HG02884 (cell line): ENCODE results near the gene MFAP3.
"Not testable (repeated sequence)": the region's sequence is repeated elsewhere in the genome, so short reads cannot be mapped to it uniquely, and the experiment has no call there.

Experiments
- ATAC-seq: cut with Tn5 transposase; IDR thresholded peaks from one replicate; pipeline ENCODE4 v1.9.1; 2021; ENCODE audit warnings: mild to moderate bottlenecking, moderate library complexity; ENCODE audit not compliant: unreplicated experiment

Gene MFAP3

GRCh38 chr5:154038707-154039457 lies at the start of gene MFAP3, which contains the start of gene FAM114A2:
Gene MFAP3 (plus strand): TSS chr5:154038967. CDS start chr5:154049723, 10,756 bp downstream.
Gene FAM114A2 (minus strand): TSS chr5:154038910. CDS start chr5:154034953, 3,957 bp downstream.
- peak; percentile 96 for ATAC-seq

GRCh38 chr5:153991168-153991567 lies 47.6 kb upstream of the MFAP3 start:
- no peak for ATAC-seq

GRCh38 chr5:153998010-153998409 lies 40.8 kb upstream of the MFAP3 start:
- no peak for ATAC-seq

- ATAC-seq = no peak
These were observed 40.0 kb upstream of the MFAP3 start for GRCh38 chr5:153998768-153999167.

- ATAC-seq = no peak
These were observed 38.8 kb upstream of the MFAP3 start for GRCh38 chr5:153999995-154000394.

GRCh38 chr5:154000703-154001102 lies 38.1 kb upstream of the MFAP3 start:
- no peak for ATAC-seq

GRCh38 chr5:154002093-154002492 lies 36.7 kb upstream of the MFAP3 start:
- no peak for ATAC-seq

- no peak for ATAC-seq
These were observed 36.2 kb upstream of the MFAP3 start for GRCh38 chr5:154002511-154003020.

- no peak for ATAC-seq
These were observed 33.1 kb upstream of the MFAP3 start for GRCh38 chr5:154005648-154006047.

GRCh38 chr5:154010660-154011059 lies 28.1 kb upstream of the MFAP3 start:
- ATAC-seq = no peak

- ATAC-seq = no peak
These were observed 23.6 kb upstream of the MFAP3 start for GRCh38 chr5:154015071-154015693.

- not testable (repeated sequence) for ATAC-seq
These were observed 19.8 kb upstream of the MFAP3 start for GRCh38 chr5:154018919-154019318.

GRCh38 chr5:154025951-154026350 lies 12.8 kb upstream of the MFAP3 start:
- no peak for ATAC-seq

GRCh38 chr5:154031937-154032489 lies 6.8 kb upstream of the MFAP3 start:
- no peak for ATAC-seq

GRCh38 chr5:154034944-154035343 lies 3.8 kb upstream of the MFAP3 start:
- ATAC-seq = no peak

GRCh38 chr5:154038261-154038706 lies 483 bp upstream of the MFAP3 start:
- peak; percentile 68 for ATAC-seq

- no peak for ATAC-seq
These were observed 677 bp downstream of the MFAP3 start for GRCh38 chr5:154039458-154039829.

- ATAC-seq = no peak
These were observed 4.0 kb downstream of the MFAP3 start for GRCh38 chr5:154042766-154043165.

- ATAC-seq = no peak
These were observed 5.3 kb downstream of the MFAP3 start for GRCh38 chr5:154044099-154044498.

- no peak for ATAC-seq
These were observed 5.8 kb downstream of the MFAP3 start for GRCh38 chr5:154044581-154044980.

- no peak for ATAC-seq
These were observed 7.7 kb downstream of the MFAP3 start for GRCh38 chr5:154046486-154046885.

- no peak for ATAC-seq
These were observed 8.6 kb downstream of the MFAP3 start for GRCh38 chr5:154047324-154047723.
